Retinal pigment epithelial cell (primary cell): ENCODE data around the gene FCGR3A.

Experiments
- DNase-seq: peaks from one replicate; pipeline ENCODE4 v3.0.0-alpha.2; 2010; ENCODE audit warnings: low read depth
- H3K4me3 ChIP-seq: 2 replicates; pipeline ENCODE4 v1.5.1; 2011; ENCODE audit warnings: mild to moderate bottlenecking, low read length, control low read depth, moderate library complexity
- CTCF ChIP-seq: conservative IDR thresholded peaks from 2 replicates; pipeline ENCODE4 v1.5.1; 2011; ENCODE audit warnings: low read depth, low read length, control low read depth, inconsistent platforms

FCGR3A gene

GRCh38 chr1:161502641-161503393 lies 46.8 kb downstream of the FCGR3A start:
- no peak overlapping the region for H3K4me3 ChIP-seq
- TF ChIP-seq CTCF, result no peak
- DNase-seq, result no peak

- no peak overlapping the region for H3K4me3 ChIP-seq
- no peak for TF ChIP-seq CTCF
- no peak for DNase-seq
Observed at GRCh38 chr1:161502181-161502580, 47.4 kb downstream of the FCGR3A start.

GRCh38 chr1:161501234-161501633 lies 48.4 kb downstream of the FCGR3A start:
- H3K4me3 ChIP-seq, result no peak overlapping the region
- TF ChIP-seq CTCF, result no peak
- no peak for DNase-seq

- TF ChIP-seq CTCF, result no peak
- no peak for DNase-seq
- no peak overlapping the region for H3K4me3 ChIP-seq
Observed at GRCh38 chr1:161499099-161500039, 50.2 kb downstream of the FCGR3A start.

GRCh38 chr1:161498646-161499045 lies 51.0 kb downstream of the FCGR3A start:
- DNase-seq, result no peak
- no peak for TF ChIP-seq CTCF
- H3K4me3 ChIP-seq, result no peak overlapping the region

GRCh38 chr1:161497961-161498360 lies 51.7 kb downstream of the FCGR3A start:
- no peak overlapping the region for H3K4me3 ChIP-seq
- TF ChIP-seq CTCF, result no peak

More at GRCh38 chr1:161497961-161498360, 51.7 kb downstream of the FCGR3A start:
- DNase-seq, result no peak
